ENCODE measurements around the gene DUSP5.

Gene DUSP5

GRCh38 chr10:110480387-110480786, 17.3 kb upstream of the DUSP5 start:
- DNase-seq, result no peak

GRCh38 chr10:110481919-110482318, 15.8 kb upstream of the DUSP5 start:
- no peak for DNase-seq

- no peak for DNase-seq
These were observed 14.1 kb upstream of the DUSP5 start for GRCh38 chr10:110483633-110484032.

GRCh38 chr10:110485541-110485940, 12.2 kb upstream of the DUSP5 start:
- no peak for DNase-seq

GRCh38 chr10:110486680-110487410, 10.9 kb upstream of the DUSP5 start:
- DNase-seq, result no peak

GRCh38 chr10:110487411-110488331, 10.0 kb upstream of the DUSP5 start:
- no peak for DNase-seq

- no peak for DNase-seq
These were observed 9.4 kb upstream of the DUSP5 start for GRCh38 chr10:110488332-110488681.

GRCh38 chr10:110488940-110489339, 8.8 kb upstream of the DUSP5 start:
- peak in 1 of 2 donors; percentile 24 for DNase-seq

GRCh38 chr10:110490640-110491039, 7.1 kb upstream of the DUSP5 start:
- no peak for DNase-seq

GRCh38 chr10:110491346-110491745, 6.4 kb upstream of the DUSP5 start:
- DNase-seq, result no peak

GRCh38 chr10:110492069-110492822, 5.5 kb upstream of the DUSP5 start:
- DNase-seq, result peak; percentile 79 to 92

- no peak for DNase-seq
These were observed 3.8 kb upstream of the DUSP5 start for GRCh38 chr10:110493832-110494426.

- DNase-seq, result peak in 1 of 2 donors; percentile 34
These were observed 3.2 kb upstream of the DUSP5 start for GRCh38 chr10:110494532-110494931.

GRCh38 chr10:110495731-110496552, 1.8 kb upstream of the DUSP5 start:
- peak; percentile 72 to 92 for DNase-seq

GRCh38 chr10:110496553-110497437, 912 bp upstream of the DUSP5 start:
- no peak for DNase-seq

GRCh38 chr10:110498087-110498981, 627 bp downstream of the DUSP5 start:
- peak; percentile 40 to 63 for DNase-seq

GRCh38 chr10:110498982-110499795, 1.5 kb downstream of the DUSP5 start:
- DNase-seq, result peak; percentile 34 to 48

GRCh38 chr10:110499796-110500514, 2.2 kb downstream of the DUSP5 start:
- no peak for DNase-seq

Measured in inflammatory macrophage (primary cell).